HG02981 (cell line): Measurements from ENCODE around the gene FKBP2.

Source experiments
- ATAC-seq: cut with Tn5 transposase; IDR thresholded peaks from one replicate; pipeline ENCODE4 v1.9.1; 2021; ENCODE audit warnings: mild to moderate bottlenecking, moderate library complexity; ENCODE audit not compliant: unreplicated experiment

Gene FKBP2

GRCh38 chr11:64232182-64232966 is 8.5 kb upstream of the FKBP2 start:
- no peak for ATAC-seq

- no peak for ATAC-seq
Observed at GRCh38 chr11:64232967-64233315, 8.0 kb upstream of the FKBP2 start.

- ATAC-seq, result no peak
Observed at GRCh38 chr11:64233913-64234586, 6.8 kb upstream of the FKBP2 start, which contains the start of gene VEGFB. TSS of gene VEGFB (plus strand) at chr11:64234584. CDS start at chr11:64234834, 250 bp downstream.

GRCh38 chr11:64234647-64235379 is 6.1 kb upstream of the FKBP2 start:
- no peak for ATAC-seq

- no peak for ATAC-seq
Observed at GRCh38 chr11:64235437-64236161, 5.3 kb upstream of the FKBP2 start.

- ATAC-seq, result no peak
Observed at GRCh38 chr11:64237484-64237951, 3.4 kb upstream of the FKBP2 start.

GRCh38 chr11:64238076-64238475 is 2.8 kb upstream of the FKBP2 start:
- no peak for ATAC-seq

- no peak for ATAC-seq
Observed at GRCh38 chr11:64238999-64239398, 1.9 kb upstream of the FKBP2 start.

- no peak for ATAC-seq
Observed at GRCh38 chr11:64239662-64240434, 1.0 kb upstream of the FKBP2 start.

GRCh38 chr11:64241241-64241490 is 271 bp downstream of the FKBP2 start:
- ATAC-seq, result no peak

GRCh38 chr11:64241491-64242374 is 838 bp downstream of the FKBP2 start:
- ATAC-seq, result peak; percentile 56

- no peak for ATAC-seq
Observed at GRCh38 chr11:64243236-64243854, 2.5 kb downstream of the FKBP2 start.

GRCh38 chr11:64244107-64244506 is 3.2 kb downstream of the FKBP2 start:
- ATAC-seq, result no peak

GRCh38 chr11:64244966-64245365 is 4.1 kb downstream of the FKBP2 start:
- ATAC-seq, result no peak

GRCh38 chr11:64245401-64245796 is 4.5 kb downstream of the FKBP2 start:
- ATAC-seq, result no peak

GRCh38 chr11:64245797-64246620 is 5.1 kb downstream of the FKBP2 start:
- ATAC-seq, result no peak

- ATAC-seq, result peak; percentile 14
Observed at GRCh38 chr11:64246621-64246870, 5.7 kb downstream of the FKBP2 start.
